Left colon (tissue), 2 donors: ENCODE results near the gene MYO7A. TPM values are rescaled to one million over a fixed set of nuclear protein-coding genes. Genes with fewer than 3 reads are reported as not detected.

Source experiments
- ATAC-seq: fragments of 200-7000 bp; cut with Tn5 transposase; one replicate; pipeline ENCODE4 v1.9.1; 2020; ENCODE audit warnings: mild to moderate bottlenecking, moderate library complexity
- DNase-seq, 2 donors: peaks; one replicate each; pipeline ENCODE4 v3.0.0-alpha.2; 2020
- intact Hi-C, 2 donors: fragments of 100-400 bp; cut with DNase I in 1 of 2; cut with micrococcal nuclease in 1 of 2; formaldehyde crosslinking; loops; one replicate each; pipeline versions ENCODE4 v1.11.2 to v1.14.0; 2022; cut with DNase I, micrococcal nuclease
- total RNA-seq, 2 donors: library from RNA; stranded (reverse); fragmentation: NEBNext Ultra II Directional; extraction: Animal tissue kit (Norgen Biotek cat#: 25700); gene quantifications; one replicate each; pipeline ENCODE4 v1.2.1, GENCODE V29; 2021
- donor health status: DM: no; HTN: no; CAD: no.
- donor health status: DM: yes; HTN: yes; CAD: no.

MYO7A gene
- total RNA-seq, 2 donors from 2014 or later, result 4.8 to 5.8 TPM

GRCh38 chr11:77106321-77106720 lies 21.7 kb upstream of the MYO7A start:
- intact Hi-C loops, result no loop called here
- peak in 1 of 2 donors; percentile 61 for DNase-seq
- peak; percentile 48 for ATAC-seq

GRCh38 chr11:77106759-77107158 lies 21.3 kb upstream of the MYO7A start:
- DNase-seq (no peak), ATAC-seq (no peak)
- intact Hi-C loops, result no loop called here

DNA sequence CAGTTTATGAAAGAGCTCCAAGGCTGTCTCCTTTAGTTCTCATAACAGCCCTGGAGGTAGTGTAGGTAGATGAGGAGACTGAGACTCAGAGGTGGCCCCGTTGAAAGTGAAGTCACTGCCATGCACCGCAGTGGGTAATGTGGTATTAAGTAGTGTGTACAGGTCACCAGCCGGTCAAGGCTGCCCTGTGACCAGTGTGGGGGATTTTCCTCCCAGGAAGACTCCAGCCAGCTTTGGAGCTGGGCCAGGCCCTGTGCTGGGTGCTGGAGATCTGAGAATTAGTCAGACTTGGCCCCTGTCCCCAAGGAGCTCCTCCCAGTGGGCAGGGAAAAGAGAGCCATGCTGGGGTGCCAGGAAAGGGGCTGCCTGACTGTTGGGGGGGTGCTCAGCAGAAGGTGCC lies 20.1 kb upstream of the MYO7A start:
- ATAC-seq (peak; percentile 55), DNase-seq (peak; percentile 70 to 73)
- intact Hi-C loops, result no loop called here

DNA sequence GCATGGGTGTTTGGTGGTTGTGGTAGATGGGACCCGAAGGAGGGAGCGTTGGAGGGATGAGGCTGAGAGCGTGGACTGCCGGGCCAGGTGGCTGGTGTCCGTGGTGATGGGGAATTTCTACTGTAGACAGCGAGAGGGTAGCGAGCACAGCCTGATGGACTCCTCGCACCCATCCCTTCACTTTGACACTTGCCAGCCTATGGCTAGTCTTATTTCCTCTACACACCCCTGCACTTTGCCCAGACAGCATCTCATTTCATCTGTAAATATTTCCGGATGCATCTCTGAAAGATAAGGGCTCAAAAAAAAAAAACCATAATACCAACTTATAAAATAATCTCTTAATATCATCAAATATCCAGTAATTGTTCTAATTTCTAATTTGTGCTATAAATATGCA lies 19.6 kb upstream of the MYO7A start:
- DNase-seq (no peak), ATAC-seq (peak; percentile 69)
- intact Hi-C loops, result no loop called here

DNA sequence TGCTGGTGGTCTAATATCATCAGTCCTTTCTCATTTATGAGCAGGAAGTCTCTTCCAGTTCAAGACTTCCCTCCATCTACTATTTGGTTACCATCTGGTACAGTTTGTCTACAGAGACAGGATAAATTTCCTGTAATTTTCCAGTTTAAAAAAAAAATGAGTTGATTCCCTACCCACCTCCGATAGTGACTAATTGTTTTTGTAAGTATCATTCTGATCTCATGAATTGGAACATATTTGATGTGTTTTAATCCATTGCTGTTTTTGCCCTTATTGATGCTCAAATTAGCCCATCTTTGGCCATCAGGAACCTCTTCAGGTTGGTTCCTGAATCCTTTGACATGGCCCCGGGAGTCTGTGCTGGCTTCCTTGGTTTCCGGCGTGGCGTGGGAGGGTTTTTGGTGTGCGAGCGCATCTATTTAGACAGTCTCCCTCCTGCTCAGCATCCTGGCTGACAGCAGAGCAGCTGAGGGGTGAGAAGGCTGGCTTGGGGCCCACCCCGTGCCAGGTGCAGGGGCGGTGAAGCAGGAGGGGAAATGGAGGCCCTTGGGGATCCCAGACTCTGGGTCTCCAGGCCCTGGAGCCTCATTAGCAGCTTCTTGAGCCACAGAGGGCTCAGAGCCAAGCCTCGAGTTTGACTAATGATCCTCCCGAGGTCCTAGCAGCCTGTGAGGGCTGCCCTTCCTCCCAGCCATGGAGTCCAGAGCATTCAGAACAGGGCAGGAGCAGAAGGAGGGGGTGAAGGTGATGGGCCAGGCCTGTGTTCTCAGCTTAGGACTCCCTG lies 18.6 kb upstream of the MYO7A start:
- ATAC-seq (no peak), DNase-seq (no peak)
- intact Hi-C loops, result no loop called here

- intact Hi-C loops, result no loop called here
- no peak for DNase-seq
- no peak for ATAC-seq
These were observed 17.2 kb upstream of the MYO7A start for GRCh38 chr11:77110836-77111235.

- DNase-seq (no peak), ATAC-seq (peak; percentile 42)
- intact Hi-C loops, result no loop called here
These were observed 16.8 kb upstream of the MYO7A start for GRCh38 chr11:77111277-77111676.

DNA sequence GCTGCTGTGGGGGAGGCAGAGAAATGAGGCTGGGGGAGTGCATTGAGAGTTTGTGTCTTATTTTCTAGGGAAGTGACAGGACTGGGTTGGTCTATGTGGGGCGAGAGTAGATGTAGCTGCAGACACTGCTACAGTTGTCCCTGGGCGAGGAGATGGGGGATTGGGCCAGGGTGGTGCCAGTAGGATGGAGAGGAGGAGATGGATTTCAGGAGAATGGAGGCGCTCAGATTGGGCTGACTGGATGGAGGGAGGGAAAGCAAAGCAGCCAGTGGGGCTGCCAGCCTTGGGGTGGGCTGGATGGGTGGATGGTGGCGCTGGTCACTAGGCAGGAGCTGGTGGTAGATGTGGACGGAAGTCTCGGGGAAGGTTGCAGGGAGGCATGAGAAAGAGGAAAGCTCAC lies 16.1 kb upstream of the MYO7A start:
- ATAC-seq (no peak), DNase-seq (no peak)
- intact Hi-C loops, result no loop called here

- ATAC-seq (no peak), DNase-seq (no peak)
- intact Hi-C loops, result no loop called here
These were observed 15.2 kb upstream of the MYO7A start for GRCh38 chr11:77112641-77113381.

DNA sequence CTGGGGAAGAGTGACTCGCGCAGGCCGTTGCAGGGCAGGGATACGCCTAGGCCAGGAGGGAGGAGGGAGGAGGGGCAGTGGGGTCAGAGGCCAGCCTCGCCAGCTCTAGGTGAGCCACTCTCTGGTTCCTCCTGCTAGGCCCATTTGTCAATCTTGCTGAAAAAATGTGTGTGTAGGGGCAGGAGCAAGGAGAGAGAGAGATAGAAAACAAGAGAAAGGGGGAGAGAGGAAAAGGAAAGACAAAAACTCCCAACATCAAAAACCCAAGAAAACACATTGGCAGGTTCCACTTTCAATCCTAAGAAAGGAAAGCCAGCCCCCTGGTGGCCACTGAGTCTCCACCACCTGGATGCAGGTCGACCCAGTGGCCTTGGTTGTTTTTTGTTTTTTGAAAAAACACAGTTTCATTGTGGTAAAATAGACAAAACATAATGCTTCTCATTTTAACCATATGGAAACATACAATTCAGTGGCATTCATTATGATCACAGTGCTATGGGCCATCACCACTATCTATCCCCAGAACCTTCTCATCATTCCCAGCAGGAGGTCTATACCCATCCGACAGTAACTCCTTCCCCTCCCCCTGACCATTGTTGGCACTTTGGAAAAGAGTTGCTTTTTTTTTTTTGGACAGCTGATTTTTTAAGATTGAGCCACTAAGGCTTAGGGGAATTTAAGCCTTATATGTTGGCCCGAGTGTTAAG lies 14.5 kb upstream of the MYO7A start:
- peak in 1 of 2 donors; percentile 68 for DNase-seq
- intact Hi-C loops, result no loop called here
- ATAC-seq, result peak; percentile 35

DNA sequence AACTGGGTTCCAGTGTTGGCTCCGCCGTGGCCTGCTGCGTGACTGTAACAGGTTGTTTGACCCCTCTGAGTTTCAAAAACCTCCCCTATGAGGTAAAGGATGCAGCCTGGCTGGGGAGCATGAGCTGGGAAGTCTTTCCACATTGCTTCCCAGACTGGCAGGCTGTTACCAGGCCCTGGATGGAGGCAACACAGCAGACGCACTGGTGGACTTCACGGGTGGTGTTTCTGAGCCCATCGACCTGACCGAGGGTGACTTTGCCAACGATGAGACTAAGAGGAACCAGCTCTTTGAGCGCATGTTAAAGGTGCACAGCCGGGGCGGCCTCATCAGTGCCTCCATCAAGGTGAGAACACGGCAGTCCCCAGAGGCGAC lies 14.0 kb upstream of the MYO7A start:
- ATAC-seq, result no peak
- no peak for DNase-seq
- intact Hi-C loops, result no loop called here

- intact Hi-C loops, result no loop called here
- DNase-seq, result no peak
- no peak for ATAC-seq
These were observed 12.8 kb upstream of the MYO7A start for GRCh38 chr11:77115181-77115611.

DNA sequence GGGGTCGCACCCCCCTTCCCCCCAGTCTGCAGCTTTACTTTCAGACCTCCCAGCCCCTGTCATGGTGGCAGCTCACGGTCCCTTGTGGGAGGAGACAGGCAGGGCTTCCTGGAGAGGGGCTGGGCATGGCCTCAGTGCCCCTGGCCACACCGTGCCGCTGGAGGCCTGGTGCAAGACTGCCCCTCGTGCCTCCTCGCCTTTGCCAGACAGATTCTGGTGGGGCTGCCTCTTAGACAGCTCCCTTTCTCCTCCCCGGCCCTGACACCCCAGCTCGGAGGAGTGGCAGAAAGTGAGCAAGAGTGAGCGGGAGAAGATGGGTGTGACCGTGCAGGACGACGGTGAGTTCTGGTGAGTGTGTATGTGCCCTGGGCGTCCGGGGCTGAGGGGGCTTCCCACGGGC lies 12.1 kb upstream of the MYO7A start:
- ATAC-seq (no peak), DNase-seq (no peak)
- intact Hi-C loops, result no loop called here

DNA sequence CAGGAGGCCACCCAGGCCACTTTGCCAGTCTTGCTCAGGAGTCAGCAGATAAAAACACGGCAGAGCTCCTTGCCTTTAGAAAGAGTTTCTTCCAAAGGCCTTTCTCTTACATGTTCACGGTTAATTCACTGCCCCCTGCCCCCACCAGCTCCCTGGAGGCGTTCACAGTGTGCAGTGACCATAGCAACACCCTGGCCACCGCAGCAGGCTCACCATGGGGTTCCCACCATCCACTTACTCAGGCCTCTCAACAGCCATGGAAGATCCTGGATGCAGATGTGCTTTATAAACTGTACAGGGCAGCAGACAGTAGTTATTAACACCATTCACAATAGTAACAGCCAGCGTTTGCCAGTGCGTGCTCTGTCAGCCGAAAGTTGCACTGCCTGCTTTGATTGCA lies 10.6 kb upstream of the MYO7A start:
- intact Hi-C loops, result no loop called here
- DNase-seq (no peak), ATAC-seq (no peak)

- ATAC-seq (no peak), DNase-seq (no peak)
- intact Hi-C loops, result no loop called here
These were observed 10.0 kb upstream of the MYO7A start for GRCh38 chr11:77118086-77118485.

- intact Hi-C loops, result no loop called here
- ATAC-seq (no peak), DNase-seq (no peak)
These were observed 9.1 kb upstream of the MYO7A start for GRCh38 chr11:77118971-77119370.

GRCh38 chr11:77119531-77119936 lies 8.5 kb upstream of the MYO7A start:
- DNase-seq, result no peak
- intact Hi-C loops, result no loop called here
- no peak for ATAC-seq

DNA sequence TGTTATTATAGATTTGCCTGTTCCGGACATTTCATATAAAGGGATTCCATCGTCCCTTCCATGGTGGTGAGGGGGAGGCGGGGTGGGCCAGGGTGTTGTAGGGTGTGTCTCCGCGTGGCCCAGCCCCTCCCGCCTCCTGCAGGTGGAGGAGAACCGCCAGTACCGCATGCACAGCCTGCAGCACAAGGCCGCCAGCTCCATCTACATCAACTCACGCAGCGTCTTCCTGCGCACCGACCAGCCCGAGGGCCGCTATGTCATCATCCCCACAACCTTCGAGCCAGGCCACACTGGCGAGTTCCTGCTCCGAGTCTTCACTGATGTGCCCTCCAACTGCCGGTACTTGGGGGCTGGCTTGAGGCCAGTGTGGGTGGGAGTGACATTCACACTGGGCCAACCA lies 7.5 kb upstream of the MYO7A start:
- no peak for ATAC-seq
- DNase-seq, result no peak
- intact Hi-C loops, result no loop called here

GRCh38 chr11:77121096-77121640 lies 6.9 kb upstream of the MYO7A start:
- intact Hi-C loops, result no loop called here
- no peak for ATAC-seq
- DNase-seq, result no peak
